Right ventricle myocardium superior (tissue), 1 donor: ENCODE results near the gene SREBF1. TPM values are rescaled to one million over a fixed set of nuclear protein-coding genes. Genes with fewer than 3 reads are reported as not detected.

ENCODE experiments used
- ATAC-seq: fragments of 200-7000 bp; cut with Tn5 transposase; one replicate; pipeline ENCODE4 v1.9.1; 2020; ENCODE audit warnings: mild to moderate bottlenecking; ENCODE audit not compliant: poor library complexity
- DNase-seq: peaks from one replicate; pipeline ENCODE4 v3.0.0-alpha.2; 2020
- intact Hi-C: fragments of 100-400 bp; cut with DNase I; formaldehyde crosslinking; loops from one replicate; pipeline ENCODE4 v1.11.2; 2022
- total RNA-seq: library from RNA; stranded (reverse); fragmentation: NEBNext Ultra II Directional; extraction: Animal tissue kit (Norgen Biotek cat#: 25700); gene quantifications from one replicate; pipeline ENCODE4 v1.2.1, GENCODE V29; 2021
- donor health status: DM: no; HTN: yes; CAD: no; lungs with severe emphysema.

Gene SREBF1
- total RNA-seq, 1 donor from 2014 or later, result 14.7 TPM

DNA sequence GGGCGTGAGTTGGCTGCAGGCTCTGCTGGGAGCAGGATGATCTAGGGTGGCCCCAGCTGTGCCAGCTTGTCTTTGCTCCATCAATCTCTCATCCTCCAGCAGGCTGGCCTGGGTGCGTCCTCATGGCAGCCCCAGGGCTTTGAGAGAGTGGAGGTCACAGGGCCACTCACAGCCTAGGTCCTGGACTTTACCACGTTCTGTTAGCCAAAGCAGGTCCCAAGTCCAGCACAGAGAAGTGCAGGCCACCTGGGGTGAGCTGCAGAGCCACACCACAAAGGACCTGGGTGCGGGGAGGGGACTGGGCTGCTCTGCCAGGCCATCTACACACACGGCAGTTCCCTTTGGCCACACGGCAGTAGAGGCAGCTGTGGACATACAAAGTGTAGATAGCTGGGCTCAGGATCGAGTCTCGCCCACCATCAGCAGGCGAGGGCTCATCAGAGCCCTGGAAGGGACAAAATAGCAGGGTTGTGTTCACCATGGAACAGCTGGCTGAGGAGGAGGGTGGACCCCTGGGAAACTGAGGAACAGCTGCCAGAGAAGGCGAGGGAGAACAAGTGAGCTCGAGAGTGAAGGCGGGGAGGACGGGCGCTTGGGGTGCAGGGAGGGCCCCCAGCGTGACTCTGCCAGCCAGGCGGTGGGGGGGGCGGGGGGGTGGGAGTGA lies 30.0 kb downstream of the SREBF1 start:
- intact Hi-C loops, result no loop called here
- DNase-seq, result no peak
- ATAC-seq, result no peak

GRCh38 chr17:17806035-17806434 lies 30.8 kb downstream of the SREBF1 start:
- DNase-seq (no peak), ATAC-seq (no peak)
- intact Hi-C loops, result no loop called here

- ATAC-seq (peak; percentile 57), DNase-seq (no peak)
- intact Hi-C loops, result no loop called here
These were observed 31.2 kb downstream of the SREBF1 start for GRCh38 chr17:17805575-17805974.

GRCh38 chr17:17804007-17804406 lies 32.8 kb downstream of the SREBF1 start:
- no peak for ATAC-seq
- intact Hi-C loops, result no loop called here

DNA sequence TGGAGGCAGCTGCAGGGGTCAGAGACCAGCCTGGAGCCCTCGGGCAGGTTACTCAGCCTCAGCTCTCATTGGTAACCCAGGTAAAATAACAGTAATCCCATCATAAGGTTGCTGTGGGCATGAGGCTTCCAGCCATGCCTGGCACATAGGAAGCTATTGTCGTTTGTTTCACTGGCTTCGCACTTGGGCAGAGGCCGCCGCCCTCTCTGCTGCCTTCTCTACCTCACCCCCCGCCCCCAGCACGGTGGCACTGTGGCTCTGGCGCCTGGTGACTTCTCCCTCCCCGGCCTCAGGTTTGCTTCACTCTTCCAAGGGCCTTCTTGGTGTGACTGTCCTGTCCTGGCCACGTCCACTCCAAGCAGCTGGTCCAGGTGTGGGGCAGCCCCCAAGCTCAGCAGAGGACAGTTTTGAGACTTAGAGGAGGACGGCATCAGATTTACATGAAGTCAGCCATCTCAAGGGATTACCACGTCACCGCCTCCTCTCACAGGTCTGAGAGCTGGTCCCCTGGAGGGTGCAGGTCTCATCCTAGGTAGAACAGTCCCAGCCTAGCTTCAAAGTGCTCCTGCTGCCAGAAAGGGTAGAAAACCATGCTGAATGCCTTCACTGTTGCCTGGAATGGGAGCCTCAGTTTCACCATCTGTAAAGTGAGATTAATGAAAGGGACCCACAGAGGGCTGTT lies 34.8 kb downstream of the SREBF1 start:
- intact Hi-C loops, result no loop called here
- no peak for ATAC-seq
- DNase-seq, result no peak

More at GRCh38 chr17:17804007-17804406, 32.8 kb downstream of the SREBF1 start:
- DNase-seq, result no peak

DNA sequence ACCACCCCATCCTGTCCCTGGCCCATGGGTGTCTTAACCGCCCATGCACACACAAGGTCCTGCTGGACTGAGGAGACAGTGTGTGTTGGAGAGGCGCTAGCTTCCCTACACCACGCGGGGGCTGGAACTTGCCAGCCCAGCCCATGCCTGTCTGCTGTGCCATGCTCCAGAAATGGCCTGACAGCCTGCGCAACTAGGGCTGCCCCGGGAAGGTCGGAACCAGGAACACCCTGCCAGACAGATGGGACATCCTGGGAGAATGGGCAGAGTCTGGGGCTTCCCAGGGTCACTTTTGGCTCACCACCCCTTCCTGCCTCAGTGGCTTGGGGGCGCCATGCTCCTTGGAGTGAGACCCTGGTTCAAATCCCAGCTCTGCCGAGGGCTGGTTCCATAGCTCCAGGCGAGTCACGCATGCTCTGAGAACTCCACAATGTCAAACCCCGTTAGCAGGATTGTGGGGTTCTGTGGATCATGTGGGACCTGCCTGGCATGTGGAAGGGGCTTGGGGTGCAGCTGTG lies 36.2 kb downstream of the SREBF1 start:
- intact Hi-C loops, result no loop called here
- no peak for ATAC-seq
- no peak for DNase-seq

DNA sequence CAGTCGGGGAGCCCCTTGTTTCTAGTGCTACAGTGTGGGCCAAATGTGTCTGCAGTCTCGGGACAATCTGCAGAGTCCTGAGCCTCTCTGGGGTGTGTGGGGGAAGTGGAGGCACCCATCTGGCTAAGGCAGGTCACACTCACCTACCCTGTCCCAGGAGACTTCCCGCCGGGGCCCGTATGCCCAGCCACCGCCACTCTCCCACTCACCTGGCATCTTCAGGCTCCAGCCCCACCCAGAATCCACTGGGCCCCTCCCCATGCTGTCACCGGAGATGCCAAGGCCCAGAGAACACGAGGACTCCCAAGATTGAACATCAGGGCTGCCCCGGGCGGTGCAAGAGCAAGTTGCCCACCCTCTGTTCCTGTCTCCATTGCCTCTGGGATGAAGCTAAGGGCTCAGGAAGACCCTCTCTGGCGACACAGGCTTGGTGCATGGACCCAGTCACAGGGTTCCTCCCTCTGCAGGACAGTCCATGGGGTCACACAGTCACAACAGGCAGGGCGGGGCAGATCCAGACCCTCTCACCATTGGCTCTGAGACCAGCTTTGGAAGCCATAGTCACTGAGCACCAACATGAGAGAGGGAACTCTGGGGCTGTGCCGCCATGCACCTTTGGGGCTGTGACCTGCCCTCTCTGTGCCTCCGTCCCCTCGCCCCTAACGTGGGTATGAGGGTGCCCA lies 38.1 kb downstream of the SREBF1 start:
- DNase-seq (no peak), ATAC-seq (no peak)
- intact Hi-C loops, result no loop called here

GRCh38 chr17:17798010-17798556 lies 38.7 kb downstream of the SREBF1 start:
- no peak for ATAC-seq
- intact Hi-C loops, result no loop called here

GRCh38 chr17:17797119-17797809 lies 39.5 kb downstream of the SREBF1 start:
- peak; percentile 16 for ATAC-seq
- intact Hi-C loops, result no loop called here
- DNase-seq, result no peak

More at GRCh38 chr17:17798010-17798556, 38.7 kb downstream of the SREBF1 start:
- DNase-seq, result no peak

DNA sequence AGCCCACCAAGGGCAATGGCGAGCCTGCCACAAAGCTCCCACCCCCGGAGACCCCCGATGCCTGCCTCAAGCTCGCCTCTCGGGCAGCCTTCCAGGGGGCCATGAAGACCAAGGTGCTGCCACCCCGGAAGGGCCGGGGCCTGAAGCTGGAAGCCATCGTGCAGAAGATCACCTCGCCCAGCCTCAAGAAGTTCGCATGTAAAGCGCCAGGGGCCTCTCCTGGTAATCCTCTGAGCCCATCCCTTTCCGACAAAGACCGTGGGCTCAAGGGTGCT lies 40.1 kb downstream of the SREBF1 start:
- DNase-seq (no peak), ATAC-seq (no peak)
- intact Hi-C loops, result no loop called here

- no peak for DNase-seq
- intact Hi-C loops, result no loop called here
- ATAC-seq, result no peak
These were observed 40.6 kb downstream of the SREBF1 start for GRCh38 chr17:17795946-17796786.

DNA sequence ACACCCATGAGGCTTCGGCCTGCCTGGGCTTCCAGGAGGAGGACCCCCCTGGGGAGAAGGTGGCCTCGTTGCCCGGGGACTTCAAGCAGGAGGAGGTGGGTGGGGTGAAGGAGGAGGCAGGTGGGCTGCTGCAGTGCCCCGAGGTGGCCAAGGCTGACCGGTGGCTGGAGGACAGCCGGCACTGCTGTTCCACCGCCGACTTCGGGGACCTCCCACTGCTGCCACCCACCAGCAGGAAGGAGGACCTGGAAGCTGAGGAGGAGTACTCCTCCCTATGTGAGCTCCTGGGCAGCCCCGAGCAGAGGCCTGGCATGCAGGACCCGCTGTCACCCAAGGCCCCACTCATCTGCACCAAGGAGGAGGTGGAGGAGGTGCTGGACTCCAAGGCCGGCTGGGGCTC lies 41.5 kb downstream of the SREBF1 start:
- ATAC-seq (no peak), DNase-seq (no peak)
- intact Hi-C loops, result no loop called here

GRCh38 chr17:17794382-17794781 lies 42.4 kb downstream of the SREBF1 start:
- intact Hi-C loops, result no loop called here
- ATAC-seq, result no peak
- DNase-seq, result no peak

DNA sequence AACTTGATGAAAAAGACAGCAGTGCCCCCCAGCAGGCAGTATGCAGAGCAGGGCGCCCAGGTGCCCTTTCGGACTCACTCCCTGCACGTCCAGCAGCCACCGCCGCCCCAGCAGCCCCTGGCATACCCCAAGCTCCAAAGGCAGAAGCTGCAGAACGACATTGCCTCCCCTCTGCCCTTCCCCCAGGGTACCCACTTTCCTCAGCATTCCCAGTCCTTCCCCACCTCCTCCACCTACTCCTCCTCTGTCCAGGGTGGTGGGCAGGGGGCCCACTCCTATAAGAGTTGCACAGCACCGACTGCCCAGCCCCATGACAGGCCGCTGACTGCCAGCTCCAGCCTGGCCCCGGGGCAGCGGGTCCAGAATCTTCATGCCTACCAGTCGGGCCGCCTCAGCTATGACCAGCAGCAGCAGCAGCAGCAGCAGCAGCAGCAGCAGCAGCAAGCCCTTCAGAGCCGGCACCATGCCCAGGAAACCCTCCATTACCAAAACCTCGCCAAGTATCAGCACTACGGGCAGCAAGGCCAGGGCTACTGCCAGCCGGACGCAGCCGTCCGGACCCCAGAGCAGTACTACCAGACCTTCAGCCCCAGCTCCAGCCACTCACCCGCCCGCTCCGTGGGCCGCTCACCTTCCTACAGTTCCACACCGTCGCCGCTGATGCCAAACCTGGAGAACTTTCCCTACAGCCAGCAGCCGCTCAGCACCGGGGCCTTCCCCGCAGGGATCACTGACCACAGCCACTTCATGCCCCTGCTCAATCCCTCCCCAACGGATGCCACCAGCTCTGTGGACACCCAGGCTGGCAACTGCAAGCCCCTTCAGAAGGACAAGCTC lies 43.2 kb downstream of the SREBF1 start:
- intact Hi-C loops, result no loop called here
- DNase-seq (peak; percentile 78), ATAC-seq (peak; percentile 66)

DNA sequence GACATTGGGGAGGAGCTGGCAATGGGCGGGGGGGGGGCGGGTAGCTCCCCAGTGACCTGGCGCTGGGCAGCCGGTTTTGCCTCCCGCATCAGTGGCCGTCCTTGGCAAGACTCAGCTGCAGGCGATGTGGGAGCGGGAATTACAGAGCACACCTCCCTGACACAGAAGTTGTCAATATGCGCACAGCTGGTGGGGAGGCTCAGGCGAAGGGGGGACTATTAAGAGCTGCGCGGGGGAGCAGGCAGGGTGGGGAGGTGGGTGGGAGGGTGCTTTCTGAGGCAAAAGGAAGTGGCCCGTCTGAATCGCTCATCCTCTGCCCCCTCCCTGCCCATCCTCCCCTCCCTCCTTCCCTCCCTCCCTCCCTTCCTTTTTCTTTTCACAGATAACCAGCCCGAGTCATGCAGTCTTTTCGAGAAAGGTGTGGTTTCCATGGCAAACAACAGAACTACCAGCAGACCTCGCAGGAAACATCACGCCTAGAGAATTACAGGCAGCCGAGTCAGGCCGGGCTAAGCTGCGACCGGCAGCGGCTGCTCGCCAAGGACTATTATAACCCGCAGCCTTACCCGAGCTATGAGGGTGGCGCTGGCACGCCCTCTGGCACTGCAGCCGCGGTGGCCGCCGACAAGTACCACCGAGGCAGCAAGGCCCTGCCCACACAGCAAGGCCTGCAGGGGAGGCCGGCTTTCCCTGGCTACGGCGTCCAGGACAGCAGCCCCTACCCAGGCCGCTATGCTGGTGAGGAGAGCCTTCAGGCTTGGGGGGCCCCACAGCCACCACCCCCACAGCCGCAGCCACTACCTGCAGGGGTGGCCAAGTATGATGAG lies 44.0 kb downstream of the SREBF1 start:
- peak; percentile 68 for ATAC-seq
- intact Hi-C loops, result no loop called here
- DNase-seq, result peak; percentile 75

GRCh38 chr17:17792037-17792550 lies 44.7 kb downstream of the SREBF1 start:
- intact Hi-C loops, result no loop called here
- peak; percentile 1 for ATAC-seq
- DNase-seq, result no peak
